Globus pallidus (tissue), 1 donor: ENCODE measurements around the gene S100A14.

Experiments used
- DNase-seq: peaks from one replicate; pipeline ENCODE4 v3.0.0-alpha.2; 2015; ENCODE audit warnings: low spot score

The S100A14 gene

GRCh38 chr1:153638261-153638660 is 22.1 kb upstream of the S100A14 start:
- no peak for DNase-seq

- no peak for DNase-seq
Observed at GRCh38 chr1:153636312-153636711, 20.2 kb upstream of the S100A14 start.

- DNase-seq = no peak
Observed at GRCh38 chr1:153635872-153636271, 19.7 kb upstream of the S100A14 start.

- DNase-seq = peak; percentile 99
Observed at GRCh38 chr1:153633754-153634665, 17.9 kb upstream of the S100A14 start, which contains the start of gene CHTOP. CHTOP (plus strand) TSS chr1:153634066; CDS start chr1:153636589, 2,523 bp downstream.

GRCh38 chr1:153633161-153633753 is 17.1 kb upstream of the S100A14 start:
- DNase-seq = no peak

- DNase-seq = no peak
Observed at GRCh38 chr1:153631047-153632022, 15.2 kb upstream of the S100A14 start.

- DNase-seq = no peak
Observed at GRCh38 chr1:153630384-153630783, 14.3 kb upstream of the S100A14 start.

- no peak for DNase-seq
Observed at GRCh38 chr1:153629971-153630370, 13.8 kb upstream of the S100A14 start.

GRCh38 chr1:153629343-153629665 is 13.2 kb upstream of the S100A14 start:
- DNase-seq = no peak

- no peak for DNase-seq
Observed at GRCh38 chr1:153628638-153629342, 12.7 kb upstream of the S100A14 start.

GRCh38 chr1:153627715-153628626 is 11.8 kb upstream of the S100A14 start, which contains the start of gene S100A1:
S100A1 (plus strand) TSS chr1:153628434; CDS start chr1:153630522, 2,088 bp downstream.
- DNase-seq = peak; percentile 90

- peak; percentile 73 for DNase-seq
Observed at GRCh38 chr1:153626904-153627714, 11.0 kb upstream of the S100A14 start, which contains the start of gene S100A13. S100A13 (minus strand) TSS chr1:153627505; CDS start chr1:153626472, 1,033 bp downstream.

- no peak for DNase-seq
Observed at GRCh38 chr1:153626477-153626903, 10.4 kb upstream of the S100A14 start.

GRCh38 chr1:153624965-153625611 is 9.0 kb upstream of the S100A14 start:
- no peak for DNase-seq

- no peak for DNase-seq
Observed at GRCh38 chr1:153623101-153623500, 7.0 kb upstream of the S100A14 start.

- DNase-seq = no peak
Observed at GRCh38 chr1:153619171-153619570, 3.0 kb upstream of the S100A14 start.

GRCh38 chr1:153617663-153618062 is 1.5 kb upstream of the S100A14 start:
- no peak for DNase-seq

GRCh38 chr1:153616917-153617311 is 789 bp upstream of the S100A14 start:
- no peak for DNase-seq

- no peak for DNase-seq
Observed at GRCh38 chr1:153615406-153615805, 719 bp downstream of the S100A14 start.
